ENCODE results near the gene CXXC5. TPM values are rescaled to one million over a fixed set of nuclear protein-coding genes. Genes with fewer than 3 reads are reported as not detected.

The CXXC5 gene
- total and polyA plus RNA-seq, 9 of the 15 experiments (the other 6 are each of a cell fraction or from before 2014, with no cell fraction given): 1.9 to 123 (median 45.8) TPM

DNA sequence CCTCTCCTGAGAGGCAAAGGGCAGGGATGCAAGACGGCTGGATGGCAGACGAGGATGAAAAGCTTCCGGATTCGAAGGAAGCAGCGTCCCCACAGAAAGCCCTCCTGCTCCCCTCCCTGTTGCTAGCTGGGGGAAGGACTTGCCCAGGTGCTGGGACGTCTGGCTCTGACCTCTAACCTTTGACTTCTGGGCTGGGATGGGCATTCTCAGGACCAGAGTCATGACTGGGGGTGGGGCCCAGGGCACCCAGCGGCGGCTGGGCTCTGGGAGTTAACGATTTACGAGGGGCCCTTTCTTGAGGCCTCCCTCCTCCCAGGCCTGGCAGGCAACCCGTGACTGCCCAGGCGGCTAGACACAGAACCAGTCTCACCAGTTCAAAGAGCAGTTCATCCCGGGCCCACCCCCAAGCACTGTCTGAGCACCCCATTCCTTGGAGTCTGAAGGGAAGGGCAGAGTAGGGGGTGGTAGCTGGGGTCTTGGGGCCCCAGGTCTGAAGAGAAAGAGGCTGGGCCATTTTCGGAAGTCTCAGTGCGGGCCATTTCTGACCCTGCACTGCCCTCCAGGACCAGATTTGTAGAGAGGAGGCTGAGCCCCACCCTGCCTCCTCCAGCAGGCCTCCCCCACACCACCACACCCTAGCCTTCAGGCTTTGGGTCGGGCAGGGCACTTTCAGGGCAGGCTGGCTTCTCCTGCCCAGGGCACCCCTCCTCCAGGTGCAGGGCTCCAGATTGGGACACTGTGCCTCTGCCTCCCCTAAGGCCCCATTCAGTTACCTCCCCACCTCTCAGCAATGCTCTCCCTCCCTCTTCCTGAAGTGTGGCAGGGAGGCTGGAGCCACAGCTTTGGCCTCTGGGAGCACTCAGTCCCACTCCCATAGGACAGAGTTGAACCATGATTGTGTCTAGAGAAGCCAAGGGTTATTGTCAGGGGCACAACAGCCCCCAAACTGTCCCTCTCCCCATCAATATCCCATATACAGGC lies 5.0 kb upstream of the CXXC5 start:
- Histone ChIP-seq H3K36me3 (ENCODE audit: control insufficient read depth, insufficient read depth, low read length) (no peaks in the 10 kb centered on the region), H4K20me1 (replicated peaks; ENCODE audit: control insufficient read depth, insufficient read depth, low read length) (no peaks in the 10 kb centered on the region), H2AFZ (ENCODE audit: low read depth, low read length) (no peak overlapping the region), H3K79me2 (ENCODE audit: control insufficient read depth, insufficient read depth, low read length) (peaks cover 8% of the 10 kb centered on the region), H3K27ac (ENCODE audit: extremely low read depth, low read depth, low read length) (peak overlapping the region; percentile 29; the same call in 2 of the 3 replicates), H3K4me1 (replicated peaks in 1 of 2; ENCODE audit: control insufficient read depth in 2 of 2, insufficient read depth in 2 of 2, low read length in 2 of 2) (peaks cover 44 to 50% of the 10 kb centered on the region in 2 experiments), H3K4me2 (ENCODE audit: insufficient read depth, low read length) (no peak overlapping the region), H3K9me1 (ENCODE audit: control insufficient read depth, insufficient read depth, low read length) (no peaks in the 10 kb centered on the region), H3K27me3 (ENCODE audit: control insufficient read depth in 2 of 2, insufficient read depth in 2 of 2, low read length in 2 of 2) (no peaks in the 10 kb centered on the region), H3K9me3 (replicated peaks; ENCODE audit: control insufficient read depth, insufficient read depth, low read depth, low read length) (no peaks in the 10 kb centered on the region), H3K4me3 (no peak overlapping the region), H3K9ac (ENCODE audit: insufficient read depth in 1 of 2, low read depth in 2 of 2, low read length in 2 of 2) (peak overlapping the region in 1 of 2 experiments; percentile 72; a peak in 1 of 4 replicates)
- DNase-seq (ENCODE audit: extremely low read depth in 1 of 4, low spot score in 3 of 4): no peak
- in situ Hi-C loops (cut with MboI) (no loop called here), intact Hi-C loops (cut with micrococcal nuclease) (no loop called here)
- ChIA-PET POLR2A (no interaction called here), CTCF (ENCODE audit: low intra/inter-chr PET ratio) (no interaction called here)
- WGBS (ENCODE audit: insufficient coverage, low coverage, missing lambda C conversion rate): 69% methylated on average over 13 of the region's 16 CpGs
- no peak for ATAC-seq
- no TSS peak for BruUV-seq (replicated peaks)
- FAIRE-seq: no peak
- TF ChIP-seq KHSRP (IDR thresholded peaks at IDR 0.05) (no peak), PPARD (CRISPR knock-in tag; IDR thresholded peaks at IDR 0.05) (no peak)
- TF ChIP-seq, protein P1, sequence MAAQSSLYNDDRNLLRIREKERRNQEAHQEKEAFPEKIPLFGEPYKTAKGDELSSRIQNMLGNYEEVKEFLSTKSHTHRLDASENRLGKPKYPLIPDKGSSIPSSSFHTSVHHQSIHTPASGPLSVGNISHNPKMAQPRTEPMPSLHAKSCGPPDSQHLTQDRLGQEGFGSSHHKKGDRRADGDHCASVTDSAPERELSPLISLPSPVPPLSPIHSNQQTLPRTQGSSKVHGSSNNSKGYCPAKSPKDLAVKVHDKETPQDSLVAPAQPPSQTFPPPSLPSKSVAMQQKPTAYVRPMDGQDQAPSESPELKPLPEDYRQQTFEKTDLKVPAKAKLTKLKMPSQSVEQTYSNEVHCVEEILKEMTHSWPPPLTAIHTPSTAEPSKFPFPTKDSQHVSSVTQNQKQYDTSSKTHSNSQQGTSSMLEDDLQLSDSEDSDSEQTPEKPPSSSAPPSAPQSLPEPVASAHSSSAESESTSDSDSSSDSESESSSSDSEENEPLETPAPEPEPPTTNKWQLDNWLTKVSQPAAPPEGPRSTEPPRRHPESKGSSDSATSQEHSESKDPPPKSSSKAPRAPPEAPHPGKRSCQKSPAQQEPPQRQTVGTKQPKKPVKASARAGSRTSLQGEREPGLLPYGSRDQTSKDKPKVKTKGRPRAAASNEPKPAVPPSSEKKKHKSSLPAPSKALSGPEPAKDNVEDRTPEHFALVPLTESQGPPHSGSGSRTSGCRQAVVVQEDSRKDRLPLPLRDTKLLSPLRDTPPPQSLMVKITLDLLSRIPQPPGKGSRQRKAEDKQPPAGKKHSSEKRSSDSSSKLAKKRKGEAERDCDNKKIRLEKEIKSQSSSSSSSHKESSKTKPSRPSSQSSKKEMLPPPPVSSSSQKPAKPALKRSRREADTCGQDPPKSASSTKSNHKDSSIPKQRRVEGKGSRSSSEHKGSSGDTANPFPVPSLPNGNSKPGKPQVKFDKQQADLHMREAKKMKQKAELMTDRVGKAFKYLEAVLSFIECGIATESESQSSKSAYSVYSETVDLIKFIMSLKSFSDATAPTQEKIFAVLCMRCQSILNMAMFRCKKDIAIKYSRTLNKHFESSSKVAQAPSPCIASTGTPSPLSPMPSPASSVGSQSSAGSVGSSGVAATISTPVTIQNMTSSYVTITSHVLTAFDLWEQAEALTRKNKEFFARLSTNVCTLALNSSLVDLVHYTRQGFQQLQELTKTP (IDR thresholded peaks at IDR 0.05; ENCODE audit: low read depth in 1 of 2, partially characterized antibody in 2 of 2): no peak
- TF ChIP-seq, protein P2, sequence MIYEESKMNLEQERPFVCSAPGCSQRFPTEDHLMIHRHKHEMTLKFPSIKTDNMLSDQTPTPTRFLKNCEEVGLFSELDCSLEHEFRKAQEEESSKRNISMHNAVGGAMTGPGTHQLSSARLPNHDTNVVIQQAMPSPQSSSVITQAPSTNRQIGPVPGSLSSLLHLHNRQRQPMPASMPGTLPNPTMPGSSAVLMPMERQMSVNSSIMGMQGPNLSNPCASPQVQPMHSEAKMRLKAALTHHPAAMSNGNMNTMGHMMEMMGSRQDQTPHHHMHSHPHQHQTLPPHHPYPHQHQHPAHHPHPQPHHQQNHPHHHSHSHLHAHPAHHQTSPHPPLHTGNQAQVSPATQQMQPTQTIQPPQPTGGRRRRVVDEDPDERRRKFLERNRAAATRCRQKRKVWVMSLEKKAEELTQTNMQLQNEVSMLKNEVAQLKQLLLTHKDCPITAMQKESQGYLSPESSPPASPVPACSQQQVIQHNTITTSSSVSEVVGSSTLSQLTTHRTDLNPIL (CRISPR knock-in tag; IDR thresholded peaks at IDR 0.05): no peak

All from K562 (cell line).